Activated CD8-positive, alpha-beta memory T cell treated with anti-CD3 and anti-CD28 coated beads, Interleukin-2, amount 50 U/mL, for 1 hour (primary cell): ENCODE data around the gene CEBPB.
"Not testable (repeated sequence)": the region's sequence is repeated elsewhere in the genome, so short reads cannot be mapped to it uniquely, and the experiment has no call there.

Source experiments
- DNase-seq: peaks from one replicate; pipeline ENCODE4 v3.0.0-alpha.2; 2020; ENCODE audit errors: extremely low read depth

Gene CEBPB

DNA sequence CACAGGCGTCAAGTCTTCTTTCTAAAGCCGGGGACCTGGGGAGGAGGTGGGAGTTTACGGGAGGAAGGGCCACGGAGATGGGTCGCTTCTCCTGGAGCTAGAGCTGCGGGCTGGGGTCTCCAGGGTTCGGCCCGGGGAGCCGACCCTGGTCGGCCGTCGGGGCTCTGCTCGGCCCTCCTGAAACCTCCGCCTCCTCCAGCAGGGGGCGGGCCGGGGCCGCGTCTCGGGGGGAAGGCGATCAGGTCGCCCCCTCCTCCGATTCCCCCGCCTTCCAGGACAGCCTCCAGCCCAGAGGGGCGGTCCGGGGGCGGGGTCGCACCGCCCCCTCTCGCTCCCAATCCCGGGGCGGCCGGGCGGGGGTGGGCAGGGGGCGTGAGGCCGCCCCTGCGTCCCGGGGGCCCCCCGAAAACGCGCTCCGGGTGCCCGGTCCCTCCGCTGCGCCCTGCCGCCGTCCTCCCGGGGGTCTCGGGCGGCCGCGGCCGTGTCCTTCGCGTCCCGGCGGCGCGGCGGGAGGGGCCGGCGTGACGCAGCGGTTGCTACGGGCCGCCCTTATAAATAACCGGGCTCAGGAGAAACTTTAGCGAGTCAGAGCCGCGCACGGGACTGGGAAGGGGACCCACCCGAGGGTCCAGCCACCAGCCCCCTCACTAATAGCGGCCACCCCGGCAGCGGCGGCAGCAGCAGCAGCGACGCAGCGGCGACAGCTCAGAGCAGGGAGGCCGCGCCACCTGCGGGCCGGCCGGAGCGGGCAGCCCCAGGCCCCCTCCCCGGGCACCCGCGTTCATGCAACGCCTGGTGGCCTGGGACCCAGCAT, at the start of gene CEBPB:
CEBPB (plus strand) TSS at position 580 of the 814 bp plus-strand sequence; CDS start at position 784, 204 bp downstream.
- peak; percentile 51 for DNase-seq

DNA sequence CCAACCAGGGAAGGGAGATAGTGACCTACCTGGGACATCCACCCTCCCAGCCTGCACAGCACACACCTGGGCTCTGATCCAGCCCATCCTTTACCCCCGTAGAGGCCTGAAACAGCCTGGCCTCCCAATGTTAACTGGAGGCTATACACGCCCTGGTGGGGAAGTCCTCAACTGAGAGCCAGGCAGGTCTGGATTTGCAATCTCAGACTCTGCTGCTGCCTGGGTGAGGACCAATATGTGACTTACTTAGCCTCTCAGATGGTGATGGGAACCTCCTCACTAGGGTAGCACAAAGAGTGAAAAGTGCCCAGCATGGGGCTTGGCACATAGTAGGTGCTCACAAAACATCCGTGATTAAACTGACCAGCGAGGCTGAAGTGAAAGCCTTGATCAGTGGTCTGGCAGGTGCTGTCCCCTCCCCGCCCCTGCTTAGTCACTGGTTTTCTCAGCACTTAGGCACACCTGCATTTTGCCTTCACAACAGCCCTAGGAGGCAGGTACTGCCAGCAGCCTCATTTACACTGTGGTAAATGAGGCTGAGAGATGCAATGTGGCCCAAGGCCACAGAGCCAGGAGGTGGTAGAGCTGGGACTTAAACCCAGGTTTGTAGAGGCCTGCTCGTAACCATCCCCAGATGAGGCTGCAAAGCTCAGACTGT, 49.5 kb upstream of the CEBPB start:
- DNase-seq = no peak

DNA sequence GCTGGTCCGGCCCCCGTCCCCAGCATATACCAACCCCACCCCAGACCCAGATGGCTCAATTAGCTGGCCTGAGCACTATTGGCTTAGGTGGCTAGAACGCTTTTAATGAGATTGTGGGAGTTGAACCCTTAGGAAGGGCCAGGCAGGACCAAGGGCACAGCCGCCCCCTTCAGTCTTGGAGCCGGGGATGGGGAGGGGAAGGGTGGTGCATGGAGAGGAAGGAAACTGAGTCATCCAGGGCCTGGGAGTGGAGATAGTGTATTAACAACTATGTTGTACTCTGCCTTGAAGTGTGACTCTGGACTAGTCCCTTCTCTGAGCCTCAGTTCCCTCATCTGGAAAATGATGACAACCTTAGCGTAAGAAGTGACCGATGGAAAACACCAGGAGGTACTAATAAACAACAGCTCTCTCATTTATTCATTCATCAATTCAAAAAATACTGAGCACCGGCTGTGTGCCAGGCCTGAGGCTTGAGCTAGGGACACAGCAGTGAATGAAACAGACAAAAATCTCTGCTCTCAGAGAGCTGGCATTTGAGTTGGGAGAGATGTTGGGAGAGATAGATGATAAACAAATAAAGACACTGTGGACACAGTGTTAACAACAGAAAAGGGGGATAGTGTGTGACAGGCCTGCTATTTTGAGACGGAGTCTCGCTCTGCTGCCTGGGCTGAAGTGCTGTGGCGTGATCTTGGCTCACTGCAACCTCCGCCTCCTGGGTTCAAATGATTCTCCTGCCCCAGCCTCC, 48.6 kb upstream of the CEBPB start:
- DNase-seq = no peak

DNA sequence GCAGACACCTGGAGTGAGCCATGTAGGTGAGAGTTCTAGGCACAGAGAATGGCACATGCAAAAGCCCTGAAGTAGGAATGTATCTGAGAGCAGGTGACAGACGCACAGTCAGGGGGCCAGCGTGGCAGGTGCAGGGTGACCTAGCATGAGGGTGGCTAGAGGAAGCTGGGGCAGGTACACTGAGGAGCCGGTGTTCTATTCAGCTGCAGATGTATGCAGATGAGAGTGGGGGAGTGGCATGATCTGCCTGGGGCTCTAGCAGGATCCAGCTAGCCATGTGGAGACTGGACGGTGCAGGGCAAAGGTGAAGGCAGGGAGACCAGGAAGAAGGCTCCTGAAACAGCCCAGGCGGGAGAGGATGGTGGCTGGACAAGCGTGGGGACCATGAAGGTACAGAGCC, 47.8 kb upstream of the CEBPB start:
- DNase-seq = no peak

DNA sequence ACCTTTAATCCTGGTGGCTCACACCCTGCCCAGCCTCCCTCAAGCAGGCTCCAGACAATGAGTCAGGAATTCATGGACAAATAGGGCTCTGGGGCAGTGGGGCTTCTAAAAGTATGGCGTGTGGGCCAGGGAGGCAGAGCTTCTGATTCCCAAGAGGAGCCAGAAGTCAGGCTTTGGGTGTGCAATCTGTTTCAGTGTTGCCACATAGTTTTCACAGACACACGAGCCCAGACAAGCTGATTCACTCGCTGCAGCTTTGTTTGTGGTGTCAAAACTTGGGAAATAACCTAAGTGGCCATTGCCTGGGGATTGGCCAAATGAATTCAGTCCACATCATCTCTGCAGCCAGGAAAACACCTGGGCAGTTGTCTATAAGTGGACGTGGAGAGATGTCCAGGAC, 46.3 kb upstream of the CEBPB start:
- DNase-seq = no peak

DNA sequence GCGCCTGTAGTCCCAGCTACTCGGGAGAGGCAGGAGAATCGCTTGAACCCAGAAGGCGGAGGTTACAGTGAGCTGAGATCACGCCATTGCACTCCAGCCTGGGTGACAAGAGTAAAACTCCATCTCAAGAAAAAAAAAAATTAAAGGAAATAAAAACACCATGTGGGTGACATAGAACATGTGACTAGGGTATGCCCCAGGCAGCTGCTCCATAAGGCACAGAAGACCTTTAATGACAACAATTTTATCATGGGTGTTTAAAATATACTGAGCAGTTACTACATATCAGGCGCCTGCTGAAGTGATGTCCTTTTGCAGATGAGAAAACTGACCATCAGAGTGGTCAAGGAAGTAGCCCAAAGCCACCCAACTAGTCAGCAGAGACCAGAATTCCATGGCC, 45.1 kb upstream of the CEBPB start:
- DNase-seq = no peak

DNA sequence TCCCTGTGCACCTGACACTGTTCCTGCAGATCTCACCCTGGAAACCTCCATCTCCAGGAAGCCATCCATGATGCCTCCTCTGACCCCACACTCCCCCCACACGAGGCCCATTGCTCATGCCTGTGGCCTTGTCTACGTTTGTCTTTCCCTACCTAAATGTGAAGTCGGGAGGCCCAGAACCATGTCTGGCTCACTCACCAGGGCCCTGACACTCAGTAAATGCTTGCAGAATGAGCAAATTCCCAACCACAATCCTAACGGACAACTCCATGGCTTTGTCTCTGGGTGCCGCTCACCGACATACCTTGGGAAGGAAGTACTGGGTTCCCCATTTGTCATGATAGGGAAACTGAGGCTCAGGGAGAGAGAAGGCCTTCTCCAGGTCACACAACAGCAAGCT, 44.4 kb upstream of the CEBPB start:
- DNase-seq = no peak

DNA sequence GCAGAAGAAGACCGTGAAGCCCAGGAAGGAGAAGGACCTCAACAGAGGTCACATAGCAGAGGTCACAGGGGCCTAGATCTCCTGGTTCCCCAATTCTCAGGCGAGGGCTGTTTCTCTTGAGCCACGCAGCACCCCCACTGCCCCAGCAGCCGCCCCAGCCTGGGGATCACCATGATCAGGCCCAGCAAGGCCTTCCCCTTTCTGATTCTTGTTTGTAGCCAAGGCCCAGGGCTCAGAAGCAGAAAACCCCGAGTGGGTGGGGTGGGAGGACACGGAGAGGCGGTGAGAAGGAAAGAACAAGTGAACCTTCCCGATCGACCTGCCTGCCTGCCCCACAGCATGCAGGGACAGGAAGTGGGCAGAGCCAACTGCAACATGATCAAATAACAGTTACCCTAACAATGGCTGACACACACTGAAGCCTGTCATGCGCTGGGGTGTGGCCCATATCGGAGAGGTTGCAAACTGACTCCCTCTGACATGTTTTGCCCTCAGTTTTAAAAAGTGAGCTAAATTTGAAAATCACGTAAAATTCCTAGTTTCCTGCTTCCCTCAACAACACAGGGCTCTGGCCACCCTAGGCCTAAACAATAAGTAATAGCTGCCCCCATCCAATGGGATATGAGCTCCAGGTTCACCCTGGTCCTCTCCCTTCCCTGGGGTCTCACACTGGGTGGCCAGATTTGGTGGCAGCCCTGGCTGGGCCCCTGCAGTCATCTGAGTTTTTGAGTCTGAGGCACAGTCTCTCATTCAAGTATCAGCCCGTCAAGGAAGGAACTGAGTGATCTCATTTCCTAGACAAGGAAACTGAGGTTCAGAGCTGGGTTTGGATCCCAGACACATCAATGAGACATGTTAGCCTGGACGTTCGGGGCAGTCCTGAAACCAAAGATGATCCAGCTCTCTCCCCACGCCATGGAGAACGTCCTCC, 43.6 kb upstream of the CEBPB start:
- peak; percentile 50 for DNase-seq

DNA sequence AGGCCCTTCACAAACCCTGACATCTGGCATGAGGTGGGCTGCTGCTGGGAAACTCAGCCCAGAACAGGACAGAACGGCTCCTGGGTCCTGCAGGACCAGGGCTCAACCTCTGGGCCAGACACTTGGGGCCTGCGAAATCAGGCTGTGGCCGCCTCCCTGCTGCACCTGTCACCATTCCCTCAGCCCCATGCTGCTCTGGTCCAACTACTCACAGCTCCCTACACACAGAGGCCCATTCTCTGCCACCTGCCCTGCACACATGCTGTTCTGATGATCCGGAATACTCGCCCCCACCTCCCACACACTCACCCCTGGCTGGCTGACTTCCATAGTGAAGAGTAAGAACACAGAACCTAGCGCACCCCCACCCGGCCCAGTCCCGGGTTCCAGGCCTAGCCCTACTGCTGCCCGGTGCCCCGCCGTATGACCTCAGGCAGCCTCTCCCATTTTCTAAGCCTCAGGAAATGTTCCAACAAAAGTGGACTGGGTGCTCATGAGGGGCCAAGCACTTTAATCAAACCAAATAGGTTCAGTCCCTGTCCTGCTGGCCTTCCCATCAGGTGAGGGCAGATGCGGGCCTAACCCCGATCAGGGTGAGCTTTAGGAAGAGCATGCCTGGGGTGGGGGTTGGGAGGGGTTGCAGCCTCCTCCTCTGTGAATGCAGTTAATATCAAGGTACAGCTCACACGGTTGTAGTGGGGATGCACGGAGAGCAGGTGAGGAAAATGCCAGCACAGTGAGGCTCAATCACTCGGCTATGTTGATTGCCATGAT, 41.0 kb upstream of the CEBPB start:
- no peak for DNase-seq

DNA sequence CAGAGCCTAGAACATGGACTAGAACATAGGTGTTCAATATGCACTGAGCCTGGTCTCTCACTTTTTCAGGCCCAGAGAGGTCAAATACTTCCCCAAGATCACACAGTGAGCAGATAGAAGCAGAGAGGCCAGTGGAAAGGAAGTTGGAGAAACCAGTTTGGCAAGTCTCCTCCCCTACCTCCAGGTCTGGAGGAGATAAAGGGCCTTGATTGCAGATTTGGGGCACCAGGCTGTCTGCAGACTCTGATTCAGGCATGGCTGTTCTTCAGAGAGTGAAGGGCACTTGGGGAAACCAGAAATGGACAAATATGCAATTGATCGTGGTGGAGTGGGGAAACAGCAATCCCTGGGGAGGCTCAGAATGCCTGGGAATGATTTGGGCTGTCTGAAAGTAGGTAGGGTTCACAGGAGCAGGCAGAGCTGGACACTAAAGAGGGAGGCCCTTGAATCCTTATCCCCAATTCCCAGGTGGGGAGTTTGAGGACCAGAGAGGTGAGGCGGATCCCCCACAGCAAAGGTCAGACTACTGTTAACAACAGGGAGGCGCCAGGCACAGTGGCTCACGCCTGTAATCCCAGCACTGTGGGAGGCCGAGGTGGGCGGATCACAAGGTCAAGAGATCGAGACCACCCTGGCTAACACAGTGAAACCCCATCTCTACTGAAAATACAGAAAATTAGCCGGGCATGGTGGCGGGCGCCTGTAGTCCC, 39.4 kb upstream of the CEBPB start:
- DNase-seq = no peak

DNA sequence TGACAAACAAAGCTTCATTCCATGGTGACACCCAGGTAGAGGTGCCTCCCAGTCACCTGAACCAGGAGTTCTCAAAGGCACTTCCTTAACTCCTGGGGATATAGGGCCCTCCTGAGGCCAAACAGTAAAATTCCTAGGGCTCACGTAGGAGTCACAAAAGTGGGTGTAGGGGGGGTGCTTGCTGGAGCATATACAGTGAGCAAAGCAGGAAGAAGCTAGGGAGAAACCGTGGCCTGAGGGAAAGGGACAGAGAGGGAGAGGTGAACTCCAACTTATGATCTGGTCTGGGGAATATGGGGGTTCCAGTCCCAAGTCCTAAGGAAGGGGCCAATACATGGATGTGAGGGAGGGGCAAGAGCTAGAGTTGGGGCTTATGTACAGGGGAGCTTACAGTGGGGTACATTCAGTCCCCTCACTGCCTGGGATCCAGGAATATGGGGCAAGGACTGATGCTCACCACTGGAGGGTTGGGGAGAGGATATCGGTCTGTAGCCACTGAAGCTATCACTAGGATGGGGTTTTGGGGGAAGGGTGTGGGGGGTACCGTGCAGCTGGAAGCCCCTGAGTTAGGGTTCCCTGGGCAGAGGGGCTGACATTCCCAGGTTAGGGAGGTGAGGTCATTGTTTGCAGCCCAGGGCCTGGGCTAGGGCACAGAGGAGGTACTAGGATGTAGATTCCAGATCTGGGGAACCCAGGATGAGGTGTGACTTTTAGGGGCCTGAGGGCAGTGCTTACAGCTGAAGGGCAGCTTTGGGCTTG, 38.1 kb upstream of the CEBPB start:
- DNase-seq = no peak

DNA sequence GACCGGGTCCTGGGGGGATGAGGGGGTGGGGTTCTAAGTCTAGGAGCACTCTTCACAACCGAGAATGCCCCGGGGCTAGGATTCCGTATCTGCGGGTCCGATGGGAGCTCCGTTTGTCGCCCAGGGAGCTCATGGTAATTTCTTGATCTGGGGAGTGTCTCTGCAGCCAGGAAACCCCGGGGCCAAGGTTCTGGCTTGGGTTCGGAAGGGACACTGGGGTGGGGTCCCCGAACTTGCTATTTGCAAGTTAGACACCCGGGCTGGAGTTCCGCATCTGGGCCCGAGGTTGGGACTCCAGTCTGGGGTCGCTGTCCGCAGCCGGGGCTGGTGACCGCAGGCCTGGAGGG, 37.5 kb upstream of the CEBPB start:
- no peak for DNase-seq

DNA sequence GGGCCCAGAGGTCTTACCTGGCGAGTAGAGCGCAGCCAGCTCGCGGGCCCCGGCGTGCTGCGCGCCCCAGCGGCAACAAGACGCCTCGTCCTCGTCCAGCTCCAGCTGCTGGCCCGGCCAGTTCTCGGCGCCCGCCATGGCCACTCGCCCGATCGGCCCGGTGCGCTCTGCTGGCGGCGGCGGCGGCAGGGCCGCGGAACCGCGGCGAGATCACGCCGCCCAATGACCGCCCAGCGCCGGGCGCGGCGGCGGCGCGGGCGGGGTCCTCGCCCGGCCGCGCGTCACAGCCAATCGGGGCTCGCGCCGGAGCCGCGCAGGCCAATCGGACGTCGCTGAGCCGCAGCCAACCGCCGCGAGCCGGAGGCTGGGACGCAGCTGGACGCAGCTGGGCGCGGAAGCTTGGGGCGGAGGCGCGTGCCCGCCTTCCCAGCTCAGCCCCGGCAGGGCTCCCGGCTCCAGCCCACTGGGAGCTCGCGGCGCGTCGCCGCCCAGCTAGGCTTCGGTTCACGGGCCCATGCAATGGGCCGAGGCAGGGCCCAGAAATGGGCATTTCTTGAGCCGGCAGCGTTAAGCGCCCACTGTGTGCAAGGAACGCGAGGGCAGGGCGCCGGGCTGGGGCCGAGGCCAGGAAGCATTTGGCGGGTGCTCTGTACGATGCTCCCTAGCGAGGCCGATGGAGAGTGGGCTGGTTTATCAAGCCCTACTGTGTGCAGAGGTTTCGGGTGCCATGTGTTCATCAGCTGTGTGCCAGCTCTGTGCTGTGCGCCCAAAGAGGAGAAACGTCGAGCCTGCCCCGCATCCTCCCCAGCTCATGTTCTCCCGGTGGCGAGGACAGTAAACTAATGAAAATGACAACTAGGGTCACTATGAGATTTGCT, 36.9 kb upstream of the CEBPB start, which contains the start of gene PEDS1:
PEDS1 (minus strand) TSS at position 224 of the 878 bp plus-strand sequence; CDS start at position 138, 86 bp downstream.
- DNase-seq = peak; percentile 31

DNA sequence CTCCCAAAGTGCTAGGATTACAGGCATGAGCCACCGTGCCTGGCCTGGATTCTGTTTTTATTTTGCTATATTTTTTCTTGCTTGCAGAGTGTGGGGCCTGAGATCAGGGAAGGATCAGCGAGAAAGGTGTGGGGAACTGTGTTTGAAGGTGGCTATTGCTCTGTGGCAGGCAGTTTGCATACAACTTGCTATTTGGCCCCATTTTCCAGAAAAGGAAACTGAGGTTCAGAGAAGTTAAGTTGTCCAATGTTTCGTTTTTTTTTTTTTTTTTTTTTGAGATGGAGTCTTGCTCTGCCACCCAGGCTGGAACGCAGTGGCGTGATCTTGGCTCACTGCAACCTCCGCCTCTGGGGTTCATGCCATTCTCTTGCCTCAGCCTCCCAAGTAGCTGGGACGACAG, 29.1 kb upstream of the CEBPB start:
- not testable (repeated sequence) for DNase-seq

DNA sequence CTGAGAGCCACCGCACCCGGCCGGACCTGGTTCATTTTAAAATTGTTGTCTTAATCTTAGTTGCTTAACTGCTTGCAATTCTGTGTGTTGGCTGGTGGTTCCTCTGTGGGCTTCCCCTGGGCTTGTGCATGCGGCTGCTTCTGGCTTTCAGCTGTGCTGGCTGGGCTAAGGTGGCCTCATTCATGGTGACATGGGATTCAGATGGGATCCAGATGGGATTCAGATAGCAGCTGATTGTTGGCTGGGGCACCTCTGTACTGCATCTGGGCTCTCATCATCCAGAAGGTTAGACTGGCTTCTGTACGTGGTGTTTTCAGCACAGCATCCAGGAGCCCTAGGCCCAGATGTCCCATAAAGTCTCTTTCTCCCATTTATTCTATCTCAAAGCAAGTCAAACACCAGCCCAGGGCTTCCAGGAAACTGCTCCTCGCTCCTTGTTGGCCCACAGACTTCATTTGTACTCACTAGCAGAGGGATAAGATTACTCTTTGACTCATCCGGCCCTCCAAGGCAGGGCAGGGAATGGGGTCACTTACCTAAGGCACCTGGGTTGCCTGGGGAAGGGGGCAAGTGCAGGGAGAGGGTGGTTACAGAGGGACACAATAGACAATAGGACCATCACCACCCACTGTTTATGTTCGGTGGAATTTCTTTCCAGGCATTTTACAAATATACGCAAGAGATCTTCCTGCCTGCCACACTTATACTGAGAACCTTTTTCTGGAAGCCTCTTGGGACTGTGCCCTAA, 26.9 kb upstream of the CEBPB start:
- DNase-seq = no peak

DNA sequence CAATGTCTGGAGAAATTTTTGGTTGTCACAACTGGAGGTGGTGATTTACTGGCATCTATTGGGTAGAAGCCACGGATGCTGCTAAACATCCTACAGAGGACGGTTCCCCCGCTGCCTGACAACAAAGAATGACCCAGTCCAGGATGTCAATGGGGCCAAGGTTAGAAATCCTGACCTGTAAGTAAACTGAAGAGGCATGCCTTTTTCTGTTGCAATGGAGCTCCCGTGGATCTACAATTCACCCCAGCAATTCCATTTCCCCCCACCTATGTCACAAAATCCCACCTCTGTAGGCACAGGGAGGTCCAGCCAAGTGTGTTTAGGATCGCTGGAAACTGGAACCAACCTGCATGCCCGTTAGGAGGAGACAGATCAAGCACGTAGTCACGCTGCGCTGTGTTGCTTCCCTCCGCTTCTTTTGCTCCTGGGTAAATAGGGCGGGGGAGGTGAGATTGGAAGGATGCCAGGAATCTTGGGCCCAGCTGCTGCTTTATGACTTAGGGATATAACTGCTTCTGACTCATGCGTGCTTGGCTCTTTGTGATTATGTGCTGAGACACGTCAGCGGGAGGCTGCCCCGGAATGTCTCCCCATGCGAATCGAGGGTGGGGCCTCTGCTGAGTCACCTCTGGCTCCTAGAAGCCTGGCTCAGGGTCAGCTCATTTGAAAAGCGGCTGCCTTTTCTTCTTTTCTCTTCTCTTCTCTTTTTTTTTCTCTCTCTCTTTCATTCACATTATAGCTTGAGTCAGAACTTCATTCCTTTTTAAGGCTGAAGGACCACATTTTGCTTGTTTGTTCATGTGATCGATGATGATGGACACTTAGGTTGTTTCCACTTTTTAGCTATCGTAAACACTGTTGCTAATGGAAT, 24.7 kb upstream of the CEBPB start:
- DNase-seq = peak; percentile 66
